ENCODE measurements around the gene CREM.
A peak's percentile ranks its signal among the peaks of the same experiment; 100 is the strongest.
"Not testable (repeated sequence)": the region's sequence is repeated elsewhere in the genome, so short reads cannot be mapped to it uniquely, and the experiment has no call there.

The CREM gene

GRCh38 chr10:35126530-35127288, at the start of gene CREM:
TSS of gene CREM (plus strand) at chr10:35126846. CDS start at chr10:35137836, 10,990 bp downstream.
- peak; percentile 97 for DNase-seq

GRCh38 chr10:35079265-35079664, 47.4 kb upstream of the CREM start:
- DNase-seq = no peak

DNA sequence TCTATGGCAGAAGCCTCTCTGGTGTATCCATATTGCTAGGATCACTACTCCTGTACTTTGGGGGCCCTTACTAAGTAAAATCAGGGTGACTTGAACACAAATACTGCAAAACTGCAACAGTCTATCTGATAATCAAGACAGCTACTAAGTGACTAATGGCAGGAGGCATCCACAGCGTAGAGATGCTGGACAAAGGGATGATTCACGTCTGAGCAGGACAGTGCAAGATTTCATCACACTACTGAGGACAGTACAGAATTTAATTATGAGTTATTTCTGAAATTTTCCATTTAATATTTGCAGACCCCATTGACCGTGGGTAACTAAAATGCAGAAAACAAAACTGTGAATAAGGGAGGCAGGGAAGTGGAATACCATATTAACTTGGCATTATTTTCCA, 46.9 kb upstream of the CREM start:
- DNase-seq = no peak

DNA sequence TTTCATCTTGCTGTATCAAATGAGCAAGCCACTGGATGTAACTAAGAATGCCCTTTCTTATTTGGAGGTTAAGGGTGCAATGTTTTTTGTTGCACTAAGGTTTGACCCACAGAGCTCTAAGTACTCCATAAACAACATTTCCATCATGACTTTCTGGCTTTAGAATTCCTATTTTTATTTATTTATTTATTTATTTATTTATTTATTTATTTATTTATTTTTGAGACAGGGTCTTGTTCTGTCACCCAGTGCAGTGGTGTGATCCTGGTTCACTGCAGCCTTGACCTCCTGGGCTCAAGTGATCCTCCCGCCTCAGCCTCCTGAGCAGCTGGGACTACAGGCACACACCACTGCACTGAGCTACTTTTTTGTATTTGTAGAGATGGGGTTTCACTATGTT, 46.4 kb upstream of the CREM start:
- DNase-seq = not testable (repeated sequence)

DNA sequence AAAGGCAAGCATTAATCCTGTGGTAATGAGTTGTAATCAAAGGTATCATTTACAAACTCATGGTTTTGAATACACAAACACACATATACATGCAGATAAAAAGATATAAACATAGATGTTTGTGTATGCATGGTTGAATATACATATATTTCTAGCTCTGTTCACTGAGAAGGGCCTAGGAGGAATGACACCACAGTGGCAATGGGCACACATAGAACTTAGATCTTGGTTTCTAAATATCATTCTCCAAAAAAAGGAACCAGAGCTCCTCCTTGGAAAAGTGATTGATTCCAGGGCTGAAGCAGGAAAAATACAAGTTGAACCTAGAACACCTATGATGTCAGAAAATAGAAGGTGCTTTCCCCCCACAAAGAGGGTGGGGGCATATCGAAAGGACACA, 43.4 kb upstream of the CREM start:
- DNase-seq = no peak

DNA sequence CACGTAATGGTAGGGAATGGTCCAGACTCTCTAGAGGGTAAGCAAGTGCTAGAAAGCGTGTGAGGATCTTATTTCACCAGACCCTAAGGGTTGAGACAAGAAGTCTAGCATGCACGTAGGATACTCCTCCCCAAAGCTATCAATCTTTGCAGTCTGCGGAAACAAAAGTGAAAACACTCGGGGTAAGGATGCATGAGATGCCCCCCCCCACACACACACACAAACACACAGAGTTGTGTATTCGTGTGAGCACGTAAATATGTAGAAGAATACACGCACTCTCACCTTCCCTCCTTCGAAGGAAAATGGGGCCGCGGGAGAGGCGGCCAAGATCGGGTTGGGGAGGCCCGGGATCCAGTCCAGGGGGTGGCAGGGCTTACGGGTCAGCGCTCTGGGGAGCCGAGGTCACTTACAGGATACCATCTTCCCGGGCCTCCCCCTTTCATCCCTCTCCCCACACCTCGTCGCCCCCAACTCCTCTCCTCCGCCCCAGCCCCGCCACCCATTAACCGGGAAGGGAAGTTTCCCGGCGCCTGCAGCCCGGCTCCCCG, 37.0 kb upstream of the CREM start:
- peak; percentile 42 for DNase-seq

- peak; percentile 92 for DNase-seq
Observed at GRCh38 chr10:35090162-35090954, 36.3 kb upstream of the CREM start, which contains the start of gene CUL2. TSS of gene CUL2 (minus strand) at chr10:35090341. CDS start at chr10:35071317, 19,024 bp downstream.

DNA sequence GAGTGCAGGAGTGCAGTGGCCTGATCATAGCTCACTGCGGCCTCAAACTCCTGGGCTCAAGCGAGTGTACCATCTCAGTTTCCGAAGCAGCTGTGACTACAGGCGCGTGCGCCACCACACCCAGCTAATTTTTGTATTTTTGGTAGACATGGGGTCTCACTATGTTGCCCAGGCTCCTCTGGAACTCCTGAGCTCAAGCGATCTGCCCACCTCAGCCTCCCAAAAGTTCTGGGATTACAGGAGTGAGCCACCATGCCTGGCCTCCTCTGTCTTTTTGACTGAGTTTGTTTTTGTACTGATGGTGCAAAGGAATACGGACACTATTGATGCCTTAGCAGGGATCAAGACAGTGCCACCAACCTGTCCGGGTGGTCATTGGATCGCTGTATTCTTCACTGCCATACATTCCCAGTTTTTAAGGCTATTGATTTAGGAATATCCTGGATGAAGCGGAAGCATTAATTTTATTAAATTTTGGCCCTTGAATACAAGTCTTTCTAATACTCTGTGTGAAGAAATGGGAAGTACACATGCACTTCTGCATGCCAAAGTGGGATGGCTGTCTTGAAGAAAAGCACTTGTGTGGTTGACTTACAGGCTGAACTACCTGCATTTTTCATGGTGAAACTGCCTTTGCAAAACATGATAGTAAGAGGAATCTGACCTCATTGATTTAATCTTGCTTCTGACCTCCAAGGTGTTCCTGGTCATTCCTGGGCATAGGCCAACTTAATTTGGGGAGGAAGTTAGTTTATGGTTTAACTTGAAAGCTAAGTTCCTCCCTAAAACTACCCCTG, 34.5 kb upstream of the CREM start:
- peak; percentile 30 for DNase-seq

DNA sequence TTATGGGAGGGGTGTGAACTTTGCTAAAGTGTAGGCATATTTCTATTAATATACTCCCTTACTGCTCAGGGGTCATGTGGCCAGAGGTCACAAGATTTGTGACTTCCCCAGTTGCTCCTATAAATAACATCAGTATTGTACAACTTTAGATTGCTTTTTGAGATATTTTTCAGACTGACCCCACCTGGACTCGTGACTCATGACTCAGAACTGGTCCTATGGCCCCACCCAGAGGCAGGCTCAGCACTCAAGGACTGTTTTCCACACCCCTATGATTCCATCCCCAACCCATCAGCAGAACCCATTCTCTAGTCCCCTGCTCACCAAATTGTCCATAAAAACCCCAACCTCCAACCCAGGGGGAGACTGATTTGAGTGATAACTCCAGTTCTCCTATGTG, 33.8 kb upstream of the CREM start:
- DNase-seq = peak; percentile 77

GRCh38 chr10:35096312-35096711, 30.3 kb upstream of the CREM start:
- DNase-seq = no peak

GRCh38 chr10:35097510-35097909, 29.1 kb upstream of the CREM start:
- DNase-seq = no peak

GRCh38 chr10:35103882-35104281, 22.8 kb upstream of the CREM start:
- DNase-seq = no peak

- DNase-seq = no peak
Observed at GRCh38 chr10:35112571-35112970, 14.1 kb upstream of the CREM start.

DNA sequence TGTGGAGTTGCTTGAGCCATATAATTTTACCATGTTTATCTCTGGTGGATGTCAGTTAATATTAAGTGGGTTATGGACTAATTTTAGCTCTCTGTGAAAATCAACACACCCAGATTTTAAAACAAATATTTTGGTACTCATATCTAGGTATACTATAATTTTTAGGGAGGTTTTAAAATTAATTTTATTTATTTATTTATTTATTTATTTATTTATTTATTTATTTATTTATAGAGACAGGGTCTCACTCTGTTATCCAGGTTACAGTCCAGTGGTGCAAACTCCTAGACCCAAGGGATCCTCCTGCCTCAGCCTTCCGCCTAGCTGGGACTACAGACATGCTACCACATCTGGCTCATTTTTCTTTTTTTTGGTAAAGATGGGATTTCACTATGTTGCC, 7.3 kb upstream of the CREM start:
- DNase-seq = no peak

GRCh38 chr10:35124540-35124939, 2.1 kb upstream of the CREM start:
- no peak for DNase-seq

GRCh38 chr10:35126062-35126529, 550 bp upstream of the CREM start:
- no peak for DNase-seq

DNA sequence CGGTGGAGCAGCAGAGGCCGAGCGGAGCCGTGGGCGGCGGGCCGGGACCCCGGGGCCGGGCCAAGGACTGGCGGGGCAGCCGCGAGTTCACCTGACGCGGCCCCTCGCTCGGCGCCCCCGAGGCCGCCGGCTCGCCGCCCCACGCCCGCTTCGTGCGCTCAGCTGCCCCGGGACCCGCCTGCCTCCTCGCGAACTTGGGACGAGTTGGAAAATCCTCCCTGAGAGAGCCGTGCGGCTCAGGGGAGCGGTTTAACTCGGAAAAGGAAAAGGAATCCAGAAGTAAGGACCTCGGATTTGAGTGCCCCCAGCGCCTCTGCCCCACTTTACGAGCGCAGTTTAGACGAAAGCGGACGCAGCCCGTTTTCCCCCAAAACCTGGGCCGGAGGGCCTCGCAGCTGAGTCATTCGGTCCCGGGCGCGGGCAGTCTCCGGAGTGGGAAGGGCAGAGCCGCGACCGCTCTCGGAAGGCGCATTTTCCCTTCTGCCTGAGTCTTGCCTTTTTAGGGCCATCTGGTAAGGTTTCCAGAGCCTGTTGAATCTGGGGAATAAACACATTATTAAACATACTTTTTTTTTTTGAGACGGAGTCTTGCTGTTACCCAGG, 744 bp downstream of the CREM start:
- peak; percentile 73 for DNase-seq

GRCh38 chr10:35129185-35129674, 2.6 kb downstream of the CREM start:
- DNase-seq = no peak

DNA sequence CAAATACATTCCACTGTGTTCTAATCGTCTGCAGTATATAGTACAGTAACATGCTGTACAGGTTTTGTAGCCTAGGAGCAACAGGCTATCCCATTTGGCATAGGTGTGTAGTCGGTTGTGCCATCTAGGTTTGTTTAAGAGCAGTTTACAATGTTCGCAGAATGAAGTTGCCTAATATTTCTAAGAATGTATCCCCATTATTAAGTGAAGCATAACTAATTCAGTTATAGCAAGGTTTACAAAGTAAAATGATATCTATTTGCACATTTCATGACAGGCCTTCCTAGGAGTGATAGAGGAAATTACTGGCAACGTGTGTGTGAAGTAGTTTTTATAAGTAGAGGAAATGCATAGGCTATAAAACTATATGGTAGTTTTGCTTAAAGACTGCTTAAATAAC, 4.0 kb downstream of the CREM start:
- no peak for DNase-seq

GRCh38 chr10:35132727-35133126, 6.1 kb downstream of the CREM start:
- no peak for DNase-seq

- no peak for DNase-seq
Observed at GRCh38 chr10:35133586-35133985, 6.9 kb downstream of the CREM start.

DNA sequence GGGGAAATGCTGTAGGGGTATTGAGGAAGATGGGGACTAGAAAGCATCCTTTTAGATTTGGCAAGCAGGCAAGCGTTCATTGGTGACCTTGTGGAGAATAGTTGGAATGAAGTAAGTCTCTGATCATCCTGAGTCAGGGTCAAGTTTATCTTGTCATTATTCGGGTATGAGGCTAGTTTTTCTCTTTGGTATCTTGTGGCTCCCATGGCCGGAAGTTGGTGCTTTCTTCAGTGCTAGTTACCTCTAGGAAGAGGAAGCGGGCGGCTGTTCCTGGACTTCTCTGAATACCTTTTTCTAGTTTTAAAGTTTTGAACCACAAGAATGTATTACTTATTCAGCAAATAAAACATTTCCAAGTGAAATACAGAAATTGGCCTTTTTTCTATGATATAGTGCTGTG, 9.2 kb downstream of the CREM start:
- no peak for DNase-seq
